Stimulated activated naive CD4-positive, alpha-beta T cell (primary cell): Measurements from ENCODE around the gene ARPC5L.

ENCODE experiments used
- DNase-seq, 6 experiments: peaks; one replicate each; lab custom pipeline; 2025; lab: John Stamatoyannopoulos, UW

Gene ARPC5L

DNA sequence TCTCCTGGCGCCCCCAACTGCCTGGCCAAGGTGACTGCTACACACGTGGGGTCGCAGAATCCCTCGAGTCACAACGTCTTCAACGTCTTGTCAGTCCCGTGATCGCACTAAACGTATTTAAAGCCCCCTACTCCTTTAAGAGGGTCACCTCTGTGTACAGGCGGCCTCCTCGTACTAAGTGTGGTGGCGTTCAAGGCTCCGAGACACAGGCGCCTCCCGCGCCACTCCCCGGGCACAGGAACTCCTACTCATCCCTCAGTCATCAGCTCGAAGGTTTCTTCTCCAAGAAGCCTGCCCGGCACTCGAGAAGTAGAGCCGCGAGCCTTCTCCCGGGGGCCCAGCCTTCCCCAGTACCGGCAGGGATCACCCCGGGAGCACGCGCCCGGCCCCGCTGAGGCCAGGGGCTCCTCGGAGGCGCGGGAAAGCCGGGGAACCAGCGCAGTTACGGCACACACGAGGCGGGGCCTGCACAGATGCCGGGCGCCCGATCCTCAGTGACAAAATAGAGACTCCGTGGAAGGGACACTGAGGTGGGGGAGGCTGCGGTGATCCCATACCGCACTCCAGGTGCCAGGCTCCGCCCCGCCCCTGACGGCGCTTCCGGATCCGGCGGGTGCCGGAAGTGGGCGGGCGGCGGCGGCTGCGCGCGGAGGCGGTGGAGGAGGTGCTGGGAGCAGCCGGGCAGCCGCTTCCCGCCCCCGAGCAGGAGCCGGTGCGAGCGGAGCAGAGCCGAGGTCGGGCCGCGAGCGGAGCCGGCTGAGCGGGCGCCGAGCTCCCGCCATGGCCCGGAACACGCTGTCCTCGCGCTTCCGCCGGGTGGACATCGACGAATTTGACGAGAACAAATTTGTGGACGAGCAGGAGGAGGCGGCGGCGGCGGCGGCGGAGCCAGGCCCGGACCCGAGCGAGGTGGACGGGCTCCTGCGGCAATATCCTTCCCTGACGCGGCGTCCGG, 6.9 kb downstream of the ARPC5L start:
- peak; percentile 81 to 90 (median 82) for DNase-seq

DNA sequence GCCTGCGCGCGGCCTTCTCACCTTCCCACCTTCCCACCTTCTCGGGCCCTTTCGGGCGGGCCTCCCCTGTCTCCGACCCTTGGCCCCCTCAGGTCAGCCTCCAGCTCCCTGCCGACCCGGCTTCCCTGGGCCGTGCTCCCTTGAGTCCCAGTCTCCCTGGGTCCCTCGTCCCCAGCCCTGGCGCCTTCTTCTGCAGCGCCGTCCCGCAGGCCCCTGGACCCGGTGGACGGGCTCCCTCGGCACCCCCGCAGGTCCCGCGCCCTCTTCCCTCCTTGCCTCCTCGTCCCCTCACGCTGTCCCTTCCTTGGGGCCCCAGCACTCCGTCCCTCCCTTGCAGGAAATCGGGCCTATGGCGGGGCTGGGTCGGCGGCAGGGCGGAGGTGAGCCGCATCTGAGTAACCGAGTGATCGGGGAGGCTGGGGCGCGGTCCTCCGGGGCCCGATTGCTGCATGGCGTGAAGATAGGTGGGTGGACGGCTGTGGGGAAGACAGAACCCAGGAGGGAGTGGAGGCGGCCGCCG, 7.6 kb downstream of the ARPC5L start:
- peak in 5 of 6 experiments; percentile 31 to 65 (median 41) for DNase-seq

DNA sequence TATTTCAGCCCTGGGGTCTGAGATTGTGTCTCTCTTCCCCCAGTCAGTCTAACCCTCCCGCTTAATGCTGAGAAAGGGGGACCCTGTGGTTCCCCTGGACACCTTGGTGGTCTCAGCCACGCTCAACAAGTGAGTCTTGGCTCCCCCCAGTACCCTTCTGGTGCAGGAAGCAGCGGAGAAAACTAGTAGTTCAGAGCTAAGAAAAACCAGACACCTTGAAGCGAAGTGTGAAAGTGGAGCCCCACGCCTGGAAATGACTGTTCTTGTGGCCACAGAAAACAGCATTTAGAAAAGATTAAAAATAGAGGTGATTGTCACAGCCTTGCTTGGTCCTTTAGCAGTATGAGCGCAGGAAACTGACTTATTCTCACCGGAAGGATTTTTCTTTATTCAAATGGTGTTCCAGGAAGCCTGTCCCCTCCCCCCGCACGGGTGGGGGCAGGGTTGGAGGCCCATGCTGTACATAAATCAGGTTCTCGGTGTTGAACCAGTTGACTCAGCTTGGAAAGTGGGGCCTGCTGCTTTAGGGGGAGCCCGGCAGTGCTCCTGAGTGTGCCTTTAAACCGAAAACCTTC, 8.1 kb downstream of the ARPC5L start:
- DNase-seq: peak; percentile 31 to 79 (median 62)

DNA sequence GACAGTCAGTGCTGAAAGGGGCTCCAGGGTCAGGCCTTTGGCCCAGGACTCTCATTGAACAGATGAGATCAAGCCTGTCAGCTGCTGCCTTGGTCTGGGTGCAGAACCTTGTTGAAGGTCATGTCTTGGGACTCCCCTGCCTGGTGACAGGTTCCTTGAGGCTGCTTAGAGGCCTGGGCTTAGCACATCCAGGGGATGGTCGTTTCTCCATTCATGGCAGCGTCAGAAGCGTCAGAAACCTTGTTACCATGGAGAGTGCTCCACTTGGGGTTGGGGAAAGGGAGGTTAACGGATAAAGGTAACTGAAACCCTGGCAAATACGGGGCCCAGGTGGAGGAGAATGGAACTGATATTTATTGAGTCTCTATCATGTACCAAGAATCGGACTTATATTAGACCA, 8.8 kb downstream of the ARPC5L start:
- no peak for DNase-seq

DNA sequence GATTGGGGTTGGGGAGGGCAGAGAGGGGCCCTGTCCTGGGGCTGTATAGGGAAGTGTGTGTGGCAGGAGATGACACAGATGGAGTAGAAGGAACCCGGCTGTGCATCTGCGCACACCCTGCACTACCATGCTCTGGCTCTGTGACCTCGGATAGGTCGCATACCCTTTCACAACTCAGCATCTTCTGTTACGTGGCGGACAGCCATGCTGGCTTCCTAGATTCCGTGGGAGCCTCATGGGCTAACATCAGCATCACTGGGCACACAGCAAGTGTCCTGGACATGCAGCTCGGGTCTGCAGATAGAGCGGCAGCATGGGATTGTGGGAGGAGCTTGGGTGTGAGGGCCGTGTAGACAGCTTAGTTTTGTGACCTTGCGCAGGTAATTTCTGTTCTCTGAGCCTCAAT, 9.2 kb downstream of the ARPC5L start:
- no peak for DNase-seq

DNA sequence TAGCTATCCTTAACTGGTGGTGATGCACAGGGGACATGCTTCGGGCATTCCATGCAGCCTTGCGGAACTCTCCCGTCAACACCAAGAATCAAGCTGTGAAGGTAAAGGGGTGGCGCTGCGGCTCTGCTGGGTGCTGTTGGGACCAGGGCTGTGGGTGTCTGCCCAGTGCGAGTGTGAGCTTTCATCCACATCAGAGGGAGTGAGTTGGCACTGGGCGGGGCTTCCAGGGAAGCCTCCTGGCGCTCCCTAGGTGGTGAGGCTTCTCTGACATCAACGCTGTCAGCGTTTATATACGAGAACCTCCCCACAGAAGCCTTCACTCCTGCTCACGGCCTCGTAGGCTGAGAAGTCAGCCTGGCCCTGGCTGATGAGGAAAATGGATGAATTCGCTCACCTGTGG, 11.7 kb downstream of the ARPC5L start:
- DNase-seq: no peak

DNA sequence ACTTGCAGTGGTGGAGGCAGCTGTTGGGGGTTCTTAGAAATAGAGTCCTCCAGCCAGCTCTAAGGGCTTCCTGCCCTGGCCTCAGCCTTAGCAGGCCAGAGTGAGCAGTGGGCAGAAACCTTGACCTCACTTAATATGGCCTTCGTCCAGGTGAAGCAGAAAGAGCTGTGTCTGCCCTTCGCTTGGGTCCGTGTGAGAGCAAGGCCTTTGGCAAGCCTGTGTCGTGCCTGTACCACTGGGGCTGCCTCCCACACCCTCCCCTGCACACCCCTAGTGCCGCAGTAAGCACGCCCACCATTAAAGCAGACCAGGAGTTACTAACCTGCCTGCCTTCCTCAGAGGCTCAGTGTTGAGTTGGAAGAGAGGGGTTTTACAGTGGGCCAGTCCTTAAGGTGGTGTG, 13.6 kb downstream of the ARPC5L start:
- no peak for DNase-seq

DNA sequence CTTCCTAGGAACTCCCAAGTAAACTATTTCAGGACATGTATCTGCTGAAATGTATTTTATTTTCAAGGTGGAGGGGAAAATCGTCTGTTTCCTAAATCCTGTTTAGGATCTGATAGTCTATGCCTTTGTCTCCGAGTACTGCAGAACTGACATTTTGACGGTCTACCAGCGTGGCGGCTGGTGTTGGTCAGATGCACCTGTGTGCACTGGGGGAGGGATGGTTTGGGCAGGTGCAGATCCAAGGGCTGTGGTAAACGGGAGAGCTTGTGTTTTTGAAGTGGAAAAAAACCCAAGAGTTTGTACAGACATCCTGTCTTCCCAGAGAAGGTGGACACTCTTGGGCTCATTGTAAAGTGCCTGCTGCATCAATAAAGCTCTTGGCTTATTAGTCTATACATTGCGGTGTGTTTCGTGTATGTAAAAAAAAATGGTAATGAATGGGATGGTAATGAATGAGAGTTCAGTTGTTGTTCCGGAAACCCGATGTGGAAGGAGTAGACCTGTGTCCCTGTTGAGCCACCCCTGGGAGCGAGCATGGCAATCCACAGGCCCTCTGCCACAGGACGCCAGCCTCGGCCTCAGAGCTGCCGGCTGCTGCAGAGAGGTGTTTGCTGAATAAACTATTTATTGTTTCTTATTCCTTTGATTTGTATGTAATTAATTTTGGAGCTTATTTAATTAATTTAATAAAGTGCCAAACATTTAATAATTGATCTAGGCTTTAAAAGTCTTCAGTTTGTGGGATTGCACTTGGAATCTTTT, 15.3 kb downstream of the ARPC5L start:
- DNase-seq: no peak

DNA sequence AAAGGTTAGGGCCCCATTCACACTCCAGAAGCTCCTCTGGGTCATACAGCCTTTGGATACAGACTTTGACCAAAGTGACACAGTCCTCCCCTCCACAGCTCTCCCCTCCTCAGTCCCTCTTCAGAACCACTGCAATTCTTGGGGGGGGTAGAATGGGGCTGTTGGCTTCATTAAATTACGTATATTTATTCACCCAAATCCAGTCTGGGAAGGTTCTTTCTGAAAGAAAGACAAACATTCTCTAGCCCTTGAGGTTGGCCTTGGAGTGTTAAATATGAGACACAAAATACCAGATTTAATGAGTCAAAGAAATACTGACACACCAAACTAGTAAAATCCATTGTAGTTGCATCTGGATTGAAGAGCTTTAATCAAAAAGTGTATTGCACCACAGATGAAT, 16.1 kb downstream of the ARPC5L start:
- DNase-seq: no peak

DNA sequence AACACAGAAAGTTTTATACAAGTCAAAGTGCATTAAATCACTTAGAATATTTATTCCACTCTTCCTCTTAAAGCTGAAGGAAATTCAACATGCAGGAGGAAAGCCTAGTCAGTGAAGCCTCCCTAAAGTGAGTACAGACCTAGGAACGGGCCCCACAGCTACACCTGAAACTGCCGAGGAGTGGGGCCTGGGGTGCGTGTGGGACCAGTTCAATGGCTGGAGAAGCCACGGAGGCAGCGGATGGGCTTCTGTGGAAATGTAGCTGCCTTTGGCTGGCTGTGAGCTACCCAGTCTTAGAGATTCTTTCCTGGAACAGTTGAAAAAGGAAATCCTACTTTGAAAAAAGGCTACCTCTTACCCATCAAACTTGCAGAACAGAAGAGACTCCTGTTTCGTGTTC, 16.6 kb downstream of the ARPC5L start:
- no peak for DNase-seq

DNA sequence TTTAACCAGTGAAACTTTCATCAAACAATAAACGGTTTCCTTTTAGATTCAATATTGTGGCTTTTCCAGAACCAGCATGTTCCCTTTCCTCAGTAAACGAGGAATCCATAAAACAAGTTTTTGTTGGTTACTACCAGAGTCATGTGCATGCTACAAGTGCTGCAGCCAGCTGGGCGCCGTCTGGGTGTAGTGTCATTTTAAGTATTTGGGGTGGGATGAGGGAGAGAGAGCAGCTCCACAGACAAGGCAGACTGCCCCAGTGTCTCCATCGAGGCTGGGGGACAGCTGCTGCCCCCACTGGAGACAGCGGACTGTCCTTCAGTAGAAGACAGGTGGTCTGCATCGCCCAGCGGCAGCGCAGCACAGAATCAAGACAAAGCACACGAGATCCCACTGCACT, 17.3 kb downstream of the ARPC5L start:
- no peak for DNase-seq

DNA sequence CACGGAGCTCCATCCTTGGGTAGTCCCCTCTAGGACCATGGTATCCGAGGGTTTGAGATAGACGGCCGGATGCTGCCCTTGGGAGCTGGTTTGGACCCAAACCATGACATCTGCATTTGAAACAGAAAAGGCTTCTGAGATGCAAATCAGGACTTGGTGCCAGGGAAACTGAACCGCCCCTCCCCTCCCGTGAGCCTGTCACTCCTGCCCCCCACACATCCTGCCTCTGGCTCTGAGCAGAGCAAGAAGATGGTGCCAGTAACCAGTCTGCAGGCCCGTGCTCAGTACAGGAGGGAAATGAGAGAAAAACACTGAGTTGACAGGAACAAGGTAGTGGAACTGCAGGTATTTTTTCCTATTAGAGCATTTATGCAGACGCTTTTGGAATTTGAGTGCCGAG, 18.6 kb downstream of the ARPC5L start:
- DNase-seq: no peak

DNA sequence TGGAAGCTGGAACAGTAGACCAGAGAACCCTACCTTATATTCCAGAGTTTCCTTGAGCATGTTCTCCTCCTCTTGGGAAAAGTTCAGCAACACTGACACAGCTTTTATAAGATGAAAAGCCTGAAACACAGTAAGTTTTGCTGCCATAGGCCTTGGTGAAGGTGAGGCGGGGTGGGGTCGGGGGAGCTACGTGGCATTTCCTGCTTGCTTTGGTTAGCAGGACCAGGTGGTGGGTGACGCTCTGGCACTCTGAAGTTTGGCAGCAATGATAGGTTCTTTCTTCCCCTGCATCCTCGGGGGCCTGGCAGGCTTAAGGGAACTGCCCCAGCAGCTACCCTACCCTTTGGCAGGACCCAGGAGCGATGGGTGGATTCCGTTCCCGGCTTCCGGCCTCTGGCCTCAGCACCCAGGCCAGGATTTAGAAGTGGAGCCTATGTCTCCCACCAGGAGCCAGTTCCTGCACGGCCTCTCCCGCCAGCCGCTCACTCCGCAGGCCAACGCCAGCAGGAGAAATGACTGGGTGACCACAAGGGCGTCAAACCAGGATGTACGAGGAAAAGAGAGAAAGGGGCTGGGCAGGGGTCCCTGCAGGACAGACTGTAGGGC, 19.3 kb downstream of the ARPC5L start:
- no peak for DNase-seq

DNA sequence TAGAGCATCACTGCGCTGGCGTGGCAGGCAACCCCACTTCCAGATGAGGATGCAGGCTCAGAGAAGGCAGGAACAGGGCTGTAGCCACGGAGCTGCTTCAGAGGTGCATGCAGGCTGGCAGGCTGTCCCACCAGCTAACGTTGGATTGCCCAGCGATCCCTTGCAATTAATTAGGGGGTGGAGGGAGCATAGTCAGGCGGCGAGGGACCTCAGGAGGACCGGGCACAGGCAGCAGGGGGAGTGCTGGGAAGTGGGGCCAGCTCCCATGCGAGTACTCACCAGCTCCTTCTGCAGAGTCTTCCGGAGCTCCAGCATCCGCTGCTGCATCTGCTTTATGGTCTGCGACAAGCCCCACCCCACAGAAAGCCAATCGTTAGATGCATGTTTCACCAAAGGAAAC, 20.3 kb downstream of the ARPC5L start:
- no peak for DNase-seq

DNA sequence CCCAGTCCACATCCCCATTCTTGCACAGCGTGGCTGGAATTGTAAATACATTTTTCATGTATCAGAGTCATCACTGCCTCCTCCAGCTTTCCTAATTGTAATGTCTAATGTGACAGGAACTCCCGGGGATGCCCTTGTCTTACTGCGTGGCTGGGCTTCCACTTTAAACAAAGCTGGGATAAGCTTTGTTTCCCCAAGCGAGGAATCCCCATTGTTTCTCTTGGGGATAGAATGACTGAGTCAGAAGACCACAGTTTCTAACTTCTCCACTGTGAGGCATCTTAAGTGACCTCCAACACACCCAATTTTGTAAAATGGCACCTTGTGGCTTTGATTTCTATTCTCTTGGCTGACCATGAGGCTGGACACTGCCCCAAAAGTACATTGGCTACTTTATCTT, 22.4 kb downstream of the ARPC5L start:
- no peak for DNase-seq

DNA sequence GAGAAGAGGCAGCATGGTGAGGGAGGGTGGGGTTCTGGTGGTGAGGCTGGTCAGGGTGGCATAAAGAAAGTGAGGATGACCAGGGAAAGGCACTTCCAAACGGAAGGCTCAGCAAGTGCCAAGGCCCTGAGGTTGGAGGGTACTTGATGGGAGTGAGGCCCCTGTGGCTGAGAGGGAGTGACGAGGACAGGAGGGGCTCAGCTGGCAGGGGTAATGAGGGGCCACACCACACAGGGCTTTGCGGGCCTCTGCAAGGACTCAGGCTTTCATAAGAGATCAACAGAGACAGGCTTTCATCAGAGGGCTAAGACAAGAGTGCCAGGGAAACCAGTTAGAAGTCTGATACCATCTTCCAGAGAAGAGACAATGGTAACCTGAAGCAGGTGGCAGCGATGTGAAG, 23.6 kb downstream of the ARPC5L start:
- DNase-seq: no peak

DNA sequence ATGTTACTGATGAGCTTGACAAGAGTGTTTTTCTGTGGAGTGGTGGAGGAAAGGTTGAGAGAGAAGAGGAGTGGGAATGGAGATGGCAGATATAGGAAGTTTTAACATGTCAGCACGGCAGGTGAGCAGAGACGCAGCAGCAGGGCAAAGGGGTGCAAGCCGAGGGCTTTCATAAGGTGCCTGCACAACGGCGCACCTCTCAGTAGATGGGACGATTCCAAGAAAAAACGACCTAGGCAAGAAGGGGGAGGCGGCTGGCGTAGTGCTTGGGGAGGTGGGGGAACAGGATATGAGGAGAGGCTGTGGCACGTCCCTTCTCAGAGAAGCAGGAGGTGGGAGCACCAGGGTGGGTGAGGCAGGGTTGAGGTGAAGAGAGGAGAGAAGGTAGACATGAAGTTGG, 24.5 kb downstream of the ARPC5L start:
- no peak for DNase-seq

DNA sequence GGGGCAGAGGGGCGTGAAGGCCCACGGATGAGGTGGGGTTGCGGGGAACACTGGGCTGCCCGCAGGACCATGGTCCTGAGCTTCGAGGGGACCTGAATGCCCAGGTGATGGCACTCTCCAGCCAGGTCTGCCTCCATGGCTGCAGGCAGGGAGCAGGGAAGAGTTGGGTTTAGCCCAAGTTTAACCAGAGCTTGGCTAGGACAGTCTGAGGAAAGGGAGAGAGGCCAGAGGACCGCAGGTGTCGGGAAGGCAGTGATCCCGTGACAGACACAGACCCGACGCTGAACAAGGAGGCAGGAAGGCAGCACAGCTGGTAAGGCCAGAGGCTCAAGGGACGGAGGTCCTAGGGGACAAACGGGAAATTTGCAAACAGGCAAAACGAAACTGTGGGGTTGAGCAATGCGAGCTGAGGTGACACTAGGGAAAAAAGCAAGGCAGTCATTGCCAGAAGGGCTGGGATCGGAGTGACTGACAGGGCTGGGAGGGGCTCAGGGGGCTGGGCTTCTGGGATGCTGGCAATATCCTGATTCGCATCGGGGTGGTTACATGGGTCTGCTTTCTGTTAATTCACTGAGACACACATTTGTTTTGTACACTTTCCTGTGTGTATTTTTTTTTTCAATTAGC, 25.0 kb downstream of the ARPC5L start:
- DNase-seq: no peak

DNA sequence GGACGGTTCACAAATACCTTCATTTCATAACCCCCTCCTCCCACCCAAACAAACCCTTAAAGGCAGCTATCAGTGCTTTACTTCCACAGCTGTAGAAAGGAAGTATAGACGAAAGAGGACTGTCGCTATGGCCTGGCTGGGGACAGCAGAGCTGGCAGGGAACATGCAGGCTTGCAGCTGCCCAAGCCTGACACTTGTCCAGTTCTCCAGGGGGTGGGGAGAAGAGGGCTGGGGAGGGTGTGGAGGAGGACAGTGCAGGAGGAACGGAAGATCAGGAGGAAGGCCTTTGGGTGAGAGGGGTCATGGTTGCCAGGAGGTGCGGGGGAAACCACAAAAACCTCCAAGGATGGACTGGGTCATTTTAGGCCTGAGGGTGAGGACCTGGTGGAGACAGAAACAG, 25.9 kb downstream of the ARPC5L start:
- DNase-seq: no peak

DNA sequence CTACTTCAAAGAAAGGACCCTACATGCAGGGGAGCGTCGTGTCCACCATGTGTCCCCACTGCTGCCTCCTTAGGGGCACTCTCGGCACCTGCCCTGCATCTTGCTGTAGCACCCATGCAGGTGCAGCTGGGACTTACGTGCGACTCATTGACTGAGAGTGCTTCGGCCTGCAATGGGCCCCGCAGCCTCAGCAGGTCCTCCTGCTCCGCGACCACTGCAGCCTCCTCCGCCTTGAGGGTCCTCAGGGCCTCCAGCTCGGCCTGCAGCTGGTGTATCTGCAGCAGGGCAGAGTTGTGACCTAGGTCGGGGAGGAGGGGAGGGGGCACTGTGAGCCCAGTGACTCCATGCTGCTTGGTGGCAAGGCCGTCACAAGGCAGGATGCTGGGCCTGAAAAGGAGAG, 27.1 kb downstream of the ARPC5L start:
- no peak for DNase-seq

DNA sequence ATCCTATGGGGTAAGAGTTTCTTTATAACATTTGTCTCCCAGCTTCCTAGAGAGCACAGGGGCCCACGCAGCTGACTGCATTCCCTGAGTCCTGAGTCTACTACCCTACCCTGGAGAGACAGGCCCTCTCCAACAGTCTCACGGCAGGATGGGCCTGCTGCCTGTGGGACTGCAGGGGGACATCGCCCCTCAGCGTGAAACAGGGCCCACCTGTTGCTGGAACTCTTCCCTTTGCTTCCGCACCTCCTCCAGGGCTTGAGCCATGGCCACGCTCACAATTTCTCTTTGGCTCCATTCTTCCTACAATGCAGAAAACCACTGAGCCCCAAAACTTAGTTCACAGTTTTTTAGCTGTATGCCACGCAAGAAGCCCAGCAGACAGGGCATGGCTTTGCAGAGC, 28.2 kb downstream of the ARPC5L start:
- DNase-seq: no peak
